HCT116 (cell line): ENCODE results near the gene SLC40A1.

ENCODE experiments used
- ATF3 ChIP-seq: IDR thresholded peaks from 2 replicates; pipeline ENCODE4 v1.6.1; 2012
- CEBPB ChIP-seq: IDR thresholded peaks from 2 replicates; pipeline ENCODE4 v1.6.1; 2012; ENCODE audit warnings: low read depth
- CTCF ChIP-seq, 3 experiments: fragments of 200-600 bp in 1 of 3; sonication (generic) in 1 of 3; IDR thresholded peaks in 2 of 3; conservative IDR thresholded peaks in 1 of 3; 2 replicates each; pipeline ENCODE4 v1.5.1; 2012 to 2017; ENCODE audit warnings: low read depth in 2 of 3, low read length in 2 of 3, antibody characterized with exemption in 1 of 3, borderline replicate concordance in 1 of 3, control low read depth in 1 of 3, mild to moderate bottlenecking in 1 of 3, mixed read lengths in 1 of 3, mixed run types in 1 of 3, moderate library complexity in 1 of 3; ENCODE audit not compliant: insufficient read depth in 1 of 3
- EZH2 ChIP-seq: fragments of 200-600 bp; sonication (generic); IDR thresholded peaks from 2 replicates; pipeline ENCODE4 v1.6.1; 2017; ENCODE audit warnings: antibody characterized with exemption, mixed run types
- EZH2phosphoT487 ChIP-seq: fragments of 200-600 bp; IDR thresholded peaks from 2 replicates; pipeline ENCODE4 v1.6.1; 2018; ENCODE audit warnings: antibody characterized with exemption, borderline replicate concordance
- POLR2A ChIP-seq: IDR thresholded peaks from 2 replicates; pipeline ENCODE4 v1.7.0; 2011; ENCODE audit warnings: borderline replicate concordance; ENCODE audit not compliant: insufficient read depth, insufficient read length; ENCODE audit errors: extremely low read depth
- POLR2AphosphoS5 ChIP-seq: IDR thresholded peaks from 2 replicates; pipeline ENCODE4 v1.6.1; 2011; ENCODE audit warnings: mild to moderate bottlenecking, low read depth, low read length, moderate library complexity
- RAD21 ChIP-seq: IDR thresholded peaks from 2 replicates; pipeline ENCODE4 v1.6.1; 2012; ENCODE audit warnings: low read depth, mild to moderate bottlenecking
- REST ChIP-seq: IDR thresholded peaks from 2 replicates; pipeline ENCODE4 v1.6.1; 2012; ENCODE audit warnings: low read depth
- SP1 ChIP-seq: IDR thresholded peaks from 2 replicates; pipeline ENCODE4 v1.6.1; 2012; ENCODE audit warnings: low read depth

GRCh38 chr2:189528617-189529016, 52.0 kb downstream of the SLC40A1 start:
- TF ChIP-seq POLR2A (no peak), EZH2 (no peak), CTCF (IDR thresholded peaks at IDR 0.05 in 2 of 3, conservative IDR thresholded peaks at IDR 0.05 in 1 of 3; ENCODE audit: borderline replicate concordance in 1 of 3, insufficient read depth in 1 of 3, low read depth in 2 of 3, low read length in 2 of 3) (no peak), REST (no peak), SP1 (no peak), POLR2AphosphoS5 (no peak), EZH2phosphoT487 (no peak), CEBPB (no peak), ATF3 (no peak), RAD21 (no peak)
